Measurements from ENCODE around the gene FAM25G.
"Not testable (repeated sequence)": the region's sequence is repeated elsewhere in the genome, so short reads cannot be mapped to it uniquely, and the experiment has no call there.

DNA sequence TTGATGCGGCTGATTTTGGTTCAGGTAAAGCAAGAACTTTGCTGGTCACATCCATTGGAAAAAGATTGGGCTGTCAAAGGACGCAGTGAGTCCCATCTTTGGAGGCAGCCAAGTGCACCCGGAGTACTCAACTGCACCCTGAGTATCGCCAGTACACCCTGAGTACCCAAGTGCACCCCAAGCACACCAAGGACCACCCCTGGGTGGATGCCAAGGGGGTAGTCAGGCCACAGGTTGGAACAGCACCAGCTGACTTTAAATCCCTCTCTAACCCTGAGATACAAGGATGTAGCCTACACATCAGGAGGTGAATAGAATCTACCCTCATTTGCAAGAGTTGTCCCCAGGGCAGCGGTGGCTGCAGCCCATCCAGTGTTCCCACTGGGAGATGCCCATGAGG is 24.0 kb downstream of the FAM25G start:
- TF ChIP-seq, protein P1, sequence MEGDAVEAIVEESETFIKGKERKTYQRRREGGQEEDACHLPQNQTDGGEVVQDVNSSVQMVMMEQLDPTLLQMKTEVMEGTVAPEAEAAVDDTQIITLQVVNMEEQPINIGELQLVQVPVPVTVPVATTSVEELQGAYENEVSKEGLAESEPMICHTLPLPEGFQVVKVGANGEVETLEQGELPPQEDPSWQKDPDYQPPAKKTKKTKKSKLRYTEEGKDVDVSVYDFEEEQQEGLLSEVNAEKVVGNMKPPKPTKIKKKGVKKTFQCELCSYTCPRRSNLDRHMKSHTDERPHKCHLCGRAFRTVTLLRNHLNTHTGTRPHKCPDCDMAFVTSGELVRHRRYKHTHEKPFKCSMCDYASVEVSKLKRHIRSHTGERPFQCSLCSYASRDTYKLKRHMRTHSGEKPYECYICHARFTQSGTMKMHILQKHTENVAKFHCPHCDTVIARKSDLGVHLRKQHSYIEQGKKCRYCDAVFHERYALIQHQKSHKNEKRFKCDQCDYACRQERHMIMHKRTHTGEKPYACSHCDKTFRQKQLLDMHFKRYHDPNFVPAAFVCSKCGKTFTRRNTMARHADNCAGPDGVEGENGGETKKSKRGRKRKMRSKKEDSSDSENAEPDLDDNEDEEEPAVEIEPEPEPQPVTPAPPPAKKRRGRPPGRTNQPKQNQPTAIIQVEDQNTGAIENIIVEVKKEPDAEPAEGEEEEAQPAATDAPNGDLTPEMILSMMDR (IDR thresholded peaks at IDR 0.05 in 2 of 3, conservative IDR thresholded peaks at IDR 0.05 in 1 of 3; ENCODE audit: borderline replicate concordance in 1 of 3, insufficient read depth in 1 of 3, low read depth in 2 of 3, low read length in 2 of 3) = not testable (repeated sequence)
- TF ChIP-seq, protein P2, sequence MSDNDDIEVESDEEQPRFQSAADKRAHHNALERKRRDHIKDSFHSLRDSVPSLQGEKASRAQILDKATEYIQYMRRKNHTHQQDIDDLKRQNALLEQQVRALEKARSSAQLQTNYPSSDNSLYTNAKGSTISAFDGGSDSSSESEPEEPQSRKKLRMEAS (IDR thresholded peaks at IDR 0.05) = not testable (repeated sequence)
- TF ChIP-seq POLR2AphosphoS5 (IDR thresholded peaks at IDR 0.05; ENCODE audit: low read depth, low read length); ELF1 (IDR thresholded peaks at IDR 0.05; ENCODE audit: borderline replicate concordance, low read depth); POLR2A (IDR thresholded peaks at IDR 0.05; ENCODE audit: borderline replicate concordance, extremely low read depth, insufficient read depth, insufficient read length); EZH2phosphoT487 (IDR thresholded peaks at IDR 0.05; ENCODE audit: borderline replicate concordance); TCF7L2 (IDR thresholded peaks at IDR 0.05; ENCODE audit: borderline replicate concordance, extremely low read depth, insufficient read depth, insufficient read length); SP1 (IDR thresholded peaks at IDR 0.05; ENCODE audit: low read depth); ZFX (IDR thresholded peaks at IDR 0.05); EGR1 (IDR thresholded peaks at IDR 0.05; ENCODE audit: low read depth): not testable (repeated sequence)
- TF ChIP-seq, protein P3, sequence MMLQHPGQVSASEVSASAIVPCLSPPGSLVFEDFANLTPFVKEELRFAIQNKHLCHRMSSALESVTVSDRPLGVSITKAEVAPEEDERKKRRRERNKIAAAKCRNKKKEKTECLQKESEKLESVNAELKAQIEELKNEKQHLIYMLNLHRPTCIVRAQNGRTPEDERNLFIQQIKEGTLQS (IDR thresholded peaks at IDR 0.05) = not testable (repeated sequence)
- TF ChIP-seq, protein P4, sequence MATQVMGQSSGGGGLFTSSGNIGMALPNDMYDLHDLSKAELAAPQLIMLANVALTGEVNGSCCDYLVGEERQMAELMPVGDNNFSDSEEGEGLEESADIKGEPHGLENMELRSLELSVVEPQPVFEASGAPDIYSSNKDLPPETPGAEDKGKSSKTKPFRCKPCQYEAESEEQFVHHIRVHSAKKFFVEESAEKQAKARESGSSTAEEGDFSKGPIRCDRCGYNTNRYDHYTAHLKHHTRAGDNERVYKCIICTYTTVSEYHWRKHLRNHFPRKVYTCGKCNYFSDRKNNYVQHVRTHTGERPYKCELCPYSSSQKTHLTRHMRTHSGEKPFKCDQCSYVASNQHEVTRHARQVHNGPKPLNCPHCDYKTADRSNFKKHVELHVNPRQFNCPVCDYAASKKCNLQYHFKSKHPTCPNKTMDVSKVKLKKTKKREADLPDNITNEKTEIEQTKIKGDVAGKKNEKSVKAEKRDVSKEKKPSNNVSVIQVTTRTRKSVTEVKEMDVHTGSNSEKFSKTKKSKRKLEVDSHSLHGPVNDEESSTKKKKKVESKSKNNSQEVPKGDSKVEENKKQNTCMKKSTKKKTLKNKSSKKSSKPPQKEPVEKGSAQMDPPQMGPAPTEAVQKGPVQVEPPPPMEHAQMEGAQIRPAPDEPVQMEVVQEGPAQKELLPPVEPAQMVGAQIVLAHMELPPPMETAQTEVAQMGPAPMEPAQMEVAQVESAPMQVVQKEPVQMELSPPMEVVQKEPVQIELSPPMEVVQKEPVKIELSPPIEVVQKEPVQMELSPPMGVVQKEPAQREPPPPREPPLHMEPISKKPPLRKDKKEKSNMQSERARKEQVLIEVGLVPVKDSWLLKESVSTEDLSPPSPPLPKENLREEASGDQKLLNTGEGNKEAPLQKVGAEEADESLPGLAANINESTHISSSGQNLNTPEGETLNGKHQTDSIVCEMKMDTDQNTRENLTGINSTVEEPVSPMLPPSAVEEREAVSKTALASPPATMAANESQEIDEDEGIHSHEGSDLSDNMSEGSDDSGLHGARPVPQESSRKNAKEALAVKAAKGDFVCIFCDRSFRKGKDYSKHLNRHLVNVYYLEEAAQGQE (IDR thresholded peaks at IDR 0.05; ENCODE audit: low read depth) = not testable (repeated sequence)
